Osteocyte (in vitro differentiated cells): ENCODE measurements around the gene DIPK1B. TPM values are rescaled to one million over a fixed set of nuclear protein-coding genes. Genes with fewer than 3 reads are reported as not detected.

Experiments used
- DNase-seq: peaks from one replicate; pipeline ENCODE4 v3.0.0; 2021; ENCODE audit warnings: mixed read lengths; ENCODE audit not compliant: unreplicated experiment; ENCODE audit errors: extremely low spot score
- H3K27ac Mint-ChIP-seq: one replicate; pipeline ENCODE4 v1.8.0; 2021; ENCODE audit warnings: mild to moderate bottlenecking, mixed read lengths; ENCODE audit not compliant: unreplicated experiment
- H3K27me3 Mint-ChIP-seq: one replicate; pipeline ENCODE4 v1.8.0; 2021; ENCODE audit warnings: mixed read lengths; ENCODE audit not compliant: unreplicated experiment
- H3K36me3 Mint-ChIP-seq: one replicate; pipeline ENCODE4 v1.8.0; 2021; ENCODE audit warnings: mixed read lengths; ENCODE audit not compliant: unreplicated experiment
- H3K4me1 Mint-ChIP-seq: one replicate; pipeline ENCODE4 v1.8.0; 2021; ENCODE audit warnings: mixed read lengths; ENCODE audit not compliant: unreplicated experiment
- H3K4me3 Mint-ChIP-seq: one replicate; pipeline ENCODE4 v1.8.0; 2021; ENCODE audit warnings: mild to moderate bottlenecking, moderate library complexity, mixed read lengths; ENCODE audit not compliant: unreplicated experiment
- H3K9me3 Mint-ChIP-seq: one replicate; pipeline ENCODE4 v1.8.0; 2021; ENCODE audit warnings: mixed read lengths; ENCODE audit not compliant: unreplicated experiment
- CTCF ChIP-seq: fragments of 200-600 bp; sonication (generic); IDR thresholded peaks from 2 replicates; pipeline ENCODE4 v1.5.0; 2021; ENCODE audit warnings: antibody characterized with exemption, mild to moderate bottlenecking, moderate library complexity
- total RNA-seq: library from RNA; stranded (reverse); gene quantifications from 2 replicates; pipeline ENCODE4 v1.2.1, GENCODE V29; 2021

Gene DIPK1B
- total RNA-seq, 1 donor from 2014 or later, result 11.4 TPM

GRCh38 chr9:136740069-136740468 lies 27.7 kb downstream of the DIPK1B start:
- Mint-ChIP-seq H3K4me3 (no peak overlapping the region), H3K9me3 (no peaks in the 10 kb centered on the region), H3K27ac (no peak overlapping the region), H3K27me3 (peaks cover 9% of the 10 kb centered on the region), H3K36me3 (no peaks in the 10 kb centered on the region), H3K4me1 (no peaks in the 10 kb centered on the region)
- no peak for DNase-seq
- no peak for TF ChIP-seq CTCF

GRCh38 chr9:136740491-136740890 lies 28.1 kb downstream of the DIPK1B start:
- Mint-ChIP-seq H3K4me1 (no peaks in the 10 kb centered on the region), H3K9me3 (no peaks in the 10 kb centered on the region), H3K27me3 (peaks cover 9% of the 10 kb centered on the region), H3K27ac (no peak overlapping the region), H3K4me3 (no peak overlapping the region), H3K36me3 (no peaks in the 10 kb centered on the region)
- no peak for DNase-seq
- TF ChIP-seq CTCF, result no peak

DNA sequence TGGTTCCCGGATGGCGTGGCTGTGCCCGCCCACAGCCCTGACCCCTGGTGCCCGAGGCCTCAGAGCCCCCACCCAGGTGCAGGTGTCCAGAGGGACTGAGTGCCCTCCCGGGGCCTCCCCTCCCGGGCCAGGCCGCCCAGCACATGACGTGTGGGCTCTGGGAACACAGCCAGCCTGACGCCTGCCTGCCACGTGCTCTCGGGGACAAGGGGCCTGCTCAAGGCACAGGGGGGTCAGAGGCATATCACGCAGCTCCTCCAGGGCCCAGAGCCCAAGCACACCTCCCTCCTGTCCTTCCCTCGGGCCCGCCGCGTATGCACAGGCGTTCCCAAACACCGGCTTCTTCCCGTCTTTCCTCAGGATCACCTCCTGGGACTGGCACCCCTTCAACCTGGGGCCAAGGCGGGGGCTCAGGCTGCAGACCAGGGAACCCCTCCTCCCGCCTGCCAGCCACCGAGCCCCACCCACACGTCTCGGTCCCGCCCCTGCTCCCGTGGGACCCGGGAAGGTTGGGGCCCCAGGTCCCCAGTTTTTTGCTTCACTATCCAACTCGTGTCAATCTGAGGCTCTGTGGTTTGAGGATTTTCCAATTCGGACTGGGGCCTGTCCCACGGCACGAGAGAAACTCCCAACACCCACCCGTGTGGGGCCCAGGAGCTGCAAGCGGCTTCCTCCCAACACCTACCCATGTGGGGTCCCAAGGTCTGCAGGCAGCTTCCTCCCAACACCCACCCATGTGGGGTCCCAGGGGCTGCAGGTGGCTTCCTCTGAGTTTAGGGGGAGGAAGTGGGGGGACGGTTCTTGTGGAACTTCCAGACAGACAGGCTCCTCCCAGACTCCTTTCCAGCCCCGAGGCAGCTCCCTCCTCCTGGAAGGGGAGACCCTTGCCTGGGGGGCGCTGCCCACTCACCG lies 28.9 kb downstream of the DIPK1B start:
- DNase-seq, result no peak
- H3K4me3 Mint-ChIP-seq, result no peak overlapping the region

GRCh38 chr9:136741883-136742571 lies 29.7 kb downstream of the DIPK1B start:
- DNase-seq, result no peak
- H3K4me3 Mint-ChIP-seq, result no peak overlapping the region
- no peak overlapping the region for H3K27ac Mint-ChIP-seq
- H3K4me1 Mint-ChIP-seq, result no peaks in the 10 kb centered on the region
- peaks cover 9% of the 10 kb centered on the region for H3K27me3 Mint-ChIP-seq
- no peak for TF ChIP-seq CTCF
- no peaks in the 10 kb centered on the region for H3K36me3 Mint-ChIP-seq
- no peaks in the 10 kb centered on the region for H3K9me3 Mint-ChIP-seq

More for the DNA sequence above, 28.9 kb downstream of the DIPK1B start:
- no peaks in the 10 kb centered on the region for H3K36me3 Mint-ChIP-seq
- H3K4me1 Mint-ChIP-seq, result no peaks in the 10 kb centered on the region
- no peak for TF ChIP-seq CTCF
- H3K27me3 Mint-ChIP-seq, result peaks cover 9% of the 10 kb centered on the region
- no peak overlapping the region for H3K27ac Mint-ChIP-seq
- H3K9me3 Mint-ChIP-seq, result no peaks in the 10 kb centered on the region
